ENCODE measurements around the gene CYP19A1. TPM values are rescaled to one million over a fixed set of nuclear protein-coding genes. Genes with fewer than 3 reads are reported as not detected.
"Not testable (repeated sequence)": the region's sequence is repeated elsewhere in the genome, so short reads cannot be mapped to it uniquely, and the experiment has no call there.

CYP19A1 gene
- total RNA-seq, 1 donor from 2014 or later = 8.0 TPM

DNA sequence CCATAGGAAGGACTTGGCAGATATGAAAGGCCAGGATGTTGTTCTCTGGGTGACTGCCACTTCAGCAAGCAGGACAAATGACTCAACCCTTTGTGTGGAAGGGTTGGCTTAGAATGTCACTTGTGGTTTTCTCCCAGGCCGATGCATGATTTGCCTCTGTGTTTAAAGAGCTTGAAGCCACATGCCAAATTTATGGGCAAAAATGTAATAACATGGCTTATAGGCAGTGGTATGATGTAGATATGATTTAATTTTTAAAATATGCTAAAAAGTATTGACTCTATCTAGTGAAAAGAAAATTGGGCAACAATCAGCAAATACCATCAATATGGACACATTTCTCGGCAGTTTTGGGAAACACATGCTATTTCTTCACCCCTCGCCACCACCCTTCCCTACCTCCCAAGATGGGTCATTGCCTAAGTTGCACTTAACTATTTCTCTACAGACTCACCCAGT lies 114.6 kb downstream of the CYP19A1 start:
- no peak for DNase-seq (ENCODE audit: low spot score)

DNA sequence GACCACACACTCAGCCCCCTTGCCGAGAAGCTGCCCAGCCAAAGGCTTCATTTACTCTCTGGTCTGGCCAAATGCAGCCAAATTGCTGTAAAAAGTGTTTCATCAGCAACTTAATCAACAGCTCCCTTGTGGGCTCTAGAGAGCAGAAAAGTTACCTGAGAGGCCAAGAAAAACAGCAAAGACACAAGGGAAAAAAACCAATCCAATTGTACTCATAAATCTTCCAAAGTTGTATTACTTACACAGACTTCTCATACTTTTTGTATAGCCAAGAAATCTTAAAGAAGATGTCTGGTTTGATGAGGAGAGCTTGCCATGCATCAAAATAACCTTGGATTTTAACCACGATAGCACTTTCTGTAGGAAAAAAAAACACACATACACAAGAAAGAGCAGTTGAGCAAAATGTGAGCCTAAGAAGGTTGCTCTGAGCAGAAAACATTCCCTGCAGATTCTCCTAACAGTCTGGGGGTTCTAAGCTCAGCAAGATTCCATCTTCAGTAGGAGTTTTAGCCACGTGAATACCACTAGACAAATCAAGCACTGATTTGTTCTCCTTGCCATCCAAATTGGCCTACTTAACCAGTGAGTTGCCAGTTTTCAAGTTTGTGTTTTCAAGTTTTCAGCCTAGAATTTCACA lies 120.0 kb downstream of the CYP19A1 start:
- no peak for DNase-seq (ENCODE audit: low spot score)

DNA sequence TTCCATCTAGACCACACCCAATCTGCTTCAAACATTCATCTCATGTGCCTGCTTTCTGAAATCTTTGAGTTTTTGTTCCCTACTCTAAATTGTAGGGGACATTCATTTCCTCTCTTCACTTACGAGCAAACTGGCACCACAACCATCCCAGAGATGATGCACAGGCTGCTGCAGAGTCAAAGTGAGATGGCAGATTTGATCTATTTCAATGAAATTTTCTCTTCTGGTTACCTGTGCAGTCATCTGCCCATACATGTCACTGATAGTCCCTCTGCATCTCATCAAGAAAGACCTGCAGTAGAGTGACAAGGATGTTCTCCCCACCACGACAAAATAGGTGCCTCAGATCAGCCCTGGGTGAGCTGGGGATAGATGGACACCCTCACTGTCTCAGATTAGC lies 125.5 kb downstream of the CYP19A1 start:
- no peak for DNase-seq (ENCODE audit: low spot score)

DNA sequence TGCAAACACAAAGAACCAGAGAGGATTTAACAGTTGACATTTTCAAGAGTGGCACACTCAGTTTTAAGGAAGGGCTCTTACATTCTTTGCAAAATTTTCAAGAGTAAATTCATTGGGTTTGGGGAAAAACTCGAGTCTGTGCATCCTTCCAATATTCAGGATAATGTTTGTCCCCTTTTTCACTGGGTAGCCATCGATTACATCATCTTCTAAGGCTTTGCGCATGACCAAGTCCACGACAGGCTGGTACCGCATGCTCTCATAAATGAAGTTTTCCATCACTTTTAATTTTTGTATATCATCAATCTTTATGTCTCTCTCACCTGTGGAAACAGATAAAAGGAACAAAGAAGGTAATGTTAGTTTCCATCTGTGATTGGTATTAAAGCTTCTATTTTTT lies 126.2 kb downstream of the CYP19A1 start:
- no peak for DNase-seq (ENCODE audit: low spot score)

DNA sequence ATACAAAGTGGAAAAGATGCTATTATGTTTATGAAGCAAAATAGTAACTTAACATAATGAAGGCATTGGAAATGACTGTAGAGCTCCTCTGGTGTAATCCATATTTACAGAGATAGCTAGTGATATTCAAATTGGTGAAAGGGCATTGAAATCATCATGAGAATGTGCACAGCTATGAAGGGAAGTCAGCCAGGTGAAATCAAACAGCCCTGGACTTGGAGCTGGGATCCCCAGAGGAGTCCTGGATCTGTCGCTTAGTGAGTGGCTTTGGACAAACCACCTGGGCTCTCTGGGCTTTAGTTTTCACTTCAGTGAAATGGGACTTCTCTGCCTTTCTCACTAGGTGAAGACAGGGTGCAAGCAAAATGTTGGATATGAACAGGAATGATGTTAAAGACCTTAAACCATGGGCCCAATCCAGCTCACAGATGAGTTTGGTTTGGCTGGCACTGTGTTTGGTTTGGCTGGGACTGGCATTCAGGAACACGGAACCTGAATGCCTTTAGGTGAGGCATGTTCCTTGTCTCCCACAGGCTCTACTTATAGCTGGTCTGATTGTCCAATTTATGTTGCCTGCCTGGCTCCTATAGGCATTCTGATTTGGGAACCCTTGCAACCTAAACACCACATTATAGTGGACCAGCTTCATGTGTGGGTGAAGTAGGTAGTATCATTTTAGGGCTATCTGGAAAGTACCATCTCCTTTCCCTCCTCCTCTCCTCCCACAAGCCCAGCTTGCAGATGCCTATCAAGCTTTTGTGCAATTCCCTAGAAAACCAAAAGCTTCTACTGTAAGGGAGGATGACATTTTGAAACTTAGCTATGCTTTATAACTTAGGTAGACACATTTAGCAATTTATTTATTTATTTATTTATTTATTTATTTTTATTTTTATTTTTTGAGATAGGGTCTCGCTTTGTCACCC lies 133.1 kb downstream of the CYP19A1 start:
- DNase-seq (ENCODE audit: low spot score) = no peak

DNA sequence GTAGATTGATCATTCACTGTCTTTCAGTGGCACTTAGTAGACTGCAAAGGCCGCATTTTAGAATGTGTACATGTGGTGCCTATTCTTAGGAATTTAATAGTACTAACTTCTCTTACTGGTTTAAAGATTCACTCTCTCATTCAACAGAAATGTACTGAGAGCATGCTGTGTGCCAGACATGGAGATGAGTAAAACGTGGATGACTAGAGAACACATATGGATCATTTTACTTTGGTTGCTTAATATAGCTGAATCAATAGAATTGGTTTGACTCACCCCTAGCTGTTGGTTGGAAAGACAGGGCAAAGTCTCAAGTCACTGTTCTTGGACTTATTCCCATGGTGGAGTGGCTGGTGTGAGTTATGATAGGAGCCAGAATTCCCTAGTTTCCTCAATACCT lies 134.6 kb downstream of the CYP19A1 start:
- no peak for DNase-seq (ENCODE audit: low spot score)

DNA sequence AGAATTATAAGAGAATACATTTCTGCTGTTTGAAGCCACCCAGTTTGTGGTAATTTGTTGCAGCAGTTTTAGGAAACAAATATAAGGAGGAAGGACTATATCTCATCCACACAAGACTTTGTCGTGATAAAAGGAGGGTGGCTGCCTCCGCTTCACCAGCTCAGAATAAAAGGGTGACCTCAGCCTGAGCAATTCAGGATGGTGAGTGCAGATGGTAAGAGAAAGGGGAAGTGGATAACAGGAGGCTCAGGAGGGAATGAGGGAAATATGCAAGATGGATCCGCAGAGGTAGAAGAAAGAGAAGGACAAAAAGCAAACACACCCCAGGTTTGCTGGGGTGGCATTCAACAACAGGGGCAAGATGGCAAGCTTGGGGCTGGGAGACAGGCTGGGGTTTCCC lies 135.6 kb downstream of the CYP19A1 start:
- no peak for DNase-seq (ENCODE audit: low spot score)

DNA sequence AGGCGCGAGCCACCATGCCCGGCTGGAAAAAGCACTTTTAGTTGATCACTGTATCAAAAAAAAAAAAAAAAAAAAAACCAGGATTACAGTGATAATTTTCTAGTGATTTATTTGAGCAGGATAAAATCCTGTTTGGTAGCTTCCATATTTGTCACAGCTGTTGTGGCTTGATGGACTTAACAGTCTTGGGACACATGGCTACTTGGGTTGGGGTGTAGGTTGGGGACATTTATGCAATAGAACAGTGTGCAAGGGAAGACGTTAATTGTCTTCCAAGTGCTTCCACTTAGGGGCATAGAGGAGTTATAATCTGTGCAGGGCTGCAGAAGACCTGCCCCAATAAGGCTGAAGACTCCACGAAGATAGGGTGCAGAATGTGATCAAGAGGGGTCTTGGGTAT lies 136.8 kb downstream of the CYP19A1 start:
- DNase-seq (ENCODE audit: low spot score) = no peak

DNA sequence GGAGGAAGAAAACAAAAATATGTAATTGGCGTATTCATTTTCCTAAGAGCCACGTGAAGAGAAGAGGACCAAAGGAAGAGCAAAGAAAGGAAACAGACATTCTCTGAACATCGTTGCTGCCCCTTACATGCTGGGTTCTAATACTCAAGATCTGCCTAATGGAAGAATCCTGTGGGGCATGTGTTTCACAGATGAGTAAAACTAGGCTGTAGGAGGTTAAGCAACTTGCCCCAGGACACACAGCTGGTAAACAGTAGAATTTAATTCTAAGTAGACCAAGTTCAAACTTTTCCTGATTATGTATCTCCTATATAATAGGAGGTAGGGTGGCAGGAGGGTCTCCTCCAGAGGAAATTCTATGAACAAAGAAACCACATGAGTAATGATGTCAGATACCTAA lies 137.6 kb downstream of the CYP19A1 start:
- no peak for DNase-seq (ENCODE audit: low spot score)

DNA sequence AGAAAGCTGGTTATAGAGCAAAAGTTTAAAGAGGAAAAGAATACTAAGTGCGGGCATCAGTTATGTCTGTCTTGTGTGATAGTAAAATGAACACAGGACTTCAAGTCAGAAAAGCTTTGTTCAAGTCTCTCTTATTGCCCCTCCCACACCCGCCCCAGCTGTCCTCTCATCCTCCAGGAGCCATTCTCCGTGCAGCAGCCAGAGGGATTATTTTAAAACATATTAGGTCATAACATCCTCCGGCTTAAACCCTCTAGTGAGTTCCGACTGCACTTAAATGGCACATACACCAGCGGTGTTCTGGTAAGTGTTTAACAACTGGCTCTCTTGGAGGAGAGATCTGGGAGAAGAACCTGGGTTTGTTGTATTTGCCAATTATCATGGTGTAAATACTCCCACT lies 138.9 kb downstream of the CYP19A1 start:
- DNase-seq (ENCODE audit: low spot score) = no peak

DNA sequence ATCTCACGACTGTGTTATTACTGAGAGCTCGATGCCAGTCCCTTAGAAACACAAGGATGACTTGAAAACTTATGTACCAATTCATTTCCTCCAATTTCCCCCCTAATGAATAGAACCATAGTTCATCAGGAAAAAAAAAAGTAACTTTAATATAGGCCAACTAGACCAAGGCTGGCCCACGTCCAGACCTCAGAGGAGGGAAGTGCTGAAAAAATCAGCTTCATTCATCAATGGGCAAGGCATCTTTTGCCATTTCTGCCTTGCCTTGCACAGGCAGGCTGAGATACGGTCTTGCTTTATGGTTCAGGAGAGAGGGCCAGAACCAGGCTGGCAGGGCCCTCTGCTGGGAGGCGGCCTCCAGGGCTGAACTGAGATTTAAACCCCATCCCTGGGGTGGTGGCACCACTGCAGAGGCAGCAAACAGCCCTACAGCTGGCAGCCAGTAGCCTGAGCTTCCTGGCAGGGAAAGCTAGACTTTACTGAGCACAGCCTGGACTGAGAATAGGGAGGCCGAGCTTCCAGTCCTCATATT lies 139.6 kb downstream of the CYP19A1 start:
- no peak for DNase-seq (ENCODE audit: low spot score)

DNA sequence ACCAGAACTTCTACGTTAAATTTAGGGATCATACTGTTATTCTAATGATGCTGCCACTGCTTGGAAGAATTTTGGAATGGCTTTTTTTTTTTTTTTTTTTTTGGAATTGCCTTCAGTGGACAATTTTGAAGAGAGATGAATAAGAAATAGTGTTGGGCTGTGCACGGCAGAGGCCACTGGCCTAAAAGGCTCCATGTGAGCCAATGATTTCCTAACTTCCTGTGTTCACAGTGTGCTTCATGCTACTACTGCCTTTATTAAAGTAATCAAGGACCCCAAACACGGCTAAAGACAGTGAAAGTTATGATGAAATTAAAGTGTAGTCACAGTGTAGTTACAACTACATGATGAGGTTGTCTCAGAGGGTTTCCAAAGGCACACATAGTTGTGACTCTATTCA lies 142.9 kb downstream of the CYP19A1 start:
- no peak for DNase-seq (ENCODE audit: low spot score)

DNA sequence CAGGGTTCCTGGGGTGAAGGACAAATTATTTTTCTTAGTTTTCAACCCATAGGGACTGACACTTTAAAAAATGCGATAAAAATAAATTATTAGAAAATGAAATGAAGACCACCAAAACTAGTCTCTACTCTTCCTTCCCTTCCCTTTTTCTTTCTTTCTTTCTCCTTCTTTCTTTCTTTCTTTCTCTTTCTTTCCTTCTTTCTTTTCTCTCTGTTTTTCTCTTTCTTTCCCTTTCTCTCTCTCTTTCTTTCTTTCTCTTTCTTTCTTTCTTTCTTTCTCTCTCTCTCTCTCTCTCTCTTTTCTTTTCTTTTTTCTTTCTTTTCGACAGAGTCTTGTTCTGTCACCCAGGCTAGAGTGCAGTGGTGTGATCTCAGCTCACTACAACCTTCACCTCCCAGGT lies 144.4 kb downstream of the CYP19A1 start:
- DNase-seq (ENCODE audit: low spot score) = no peak

DNA sequence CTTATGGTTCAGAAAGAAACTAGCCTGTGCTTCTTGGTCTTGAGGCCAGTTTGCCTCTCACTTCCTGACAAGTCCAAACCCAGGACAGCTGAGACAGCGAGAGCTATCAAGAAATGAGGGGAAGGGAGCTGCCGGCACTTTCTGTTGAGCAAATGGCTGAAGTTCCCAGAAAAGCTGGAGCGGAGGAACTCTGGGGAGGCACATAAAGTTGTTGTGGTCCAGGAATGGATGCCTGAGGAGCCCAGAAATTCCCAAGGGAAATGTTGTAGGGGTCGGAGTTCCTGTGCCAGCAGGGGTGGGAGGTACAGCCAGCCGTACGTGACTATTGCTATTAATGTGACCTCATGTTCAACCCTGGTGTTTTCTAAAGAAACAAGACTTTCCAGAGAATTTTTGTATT lies 144.9 kb downstream of the CYP19A1 start:
- no peak for DNase-seq (ENCODE audit: low spot score)

DNA sequence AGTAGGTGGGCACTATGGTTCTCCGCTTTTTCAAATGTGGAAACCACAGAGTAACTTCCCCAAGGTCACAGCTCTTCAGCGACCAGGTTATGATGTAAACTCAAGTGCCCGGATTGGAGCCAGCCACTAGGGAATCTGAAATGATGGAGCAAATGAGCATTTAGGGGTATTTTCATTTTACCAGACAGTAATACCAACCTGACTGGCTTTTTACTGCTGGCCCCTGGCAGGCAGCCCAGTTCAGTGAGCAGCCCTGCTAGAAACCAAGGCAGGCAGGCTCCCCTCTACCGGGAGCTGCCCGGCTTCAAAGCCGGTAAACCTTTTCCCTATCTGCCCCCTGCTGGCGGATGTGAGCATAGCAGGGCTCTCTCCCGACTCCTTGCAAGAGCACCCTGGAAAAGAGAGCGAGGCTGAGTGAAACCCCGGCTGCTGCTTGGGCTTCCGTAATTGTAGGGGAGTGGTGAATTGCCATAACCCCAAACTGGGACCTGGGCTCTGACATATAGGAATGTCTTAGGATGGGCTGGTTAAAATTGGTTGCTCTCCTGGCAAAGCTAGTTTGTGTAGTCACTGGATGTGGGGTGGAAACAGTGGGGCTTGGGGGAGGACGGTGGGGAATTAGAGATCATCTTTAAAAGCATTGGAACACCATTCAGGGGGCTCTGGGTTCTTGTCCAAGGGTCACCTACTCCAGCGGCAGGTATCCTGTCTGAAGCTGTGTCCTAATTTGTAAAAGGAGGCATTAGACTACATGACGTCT lies 145.7 kb downstream of the CYP19A1 start:
- DNase-seq (ENCODE audit: low spot score) = peak; percentile 94

DNA sequence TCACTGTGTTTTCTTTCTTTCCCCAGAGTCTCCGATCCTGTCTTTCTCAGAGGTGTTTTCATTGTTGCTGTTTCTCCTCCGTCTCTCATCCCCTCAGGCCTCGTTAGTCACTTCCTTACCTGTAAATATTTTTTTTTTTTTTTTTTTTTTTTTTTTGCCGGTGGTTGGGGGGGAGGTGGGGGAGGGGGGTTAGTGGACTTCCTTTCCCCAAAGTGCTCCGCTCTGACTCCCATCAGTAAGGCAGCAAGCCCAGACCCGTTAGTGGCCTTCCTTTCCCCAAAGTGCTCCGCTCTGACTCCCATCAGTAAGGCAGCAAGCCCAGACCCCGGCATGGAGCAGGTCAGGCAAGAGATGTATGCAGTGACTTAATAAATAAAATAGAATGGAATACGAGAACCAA lies 146.6 kb downstream of the CYP19A1 start:
- no peak for DNase-seq (ENCODE audit: low spot score)

DNA sequence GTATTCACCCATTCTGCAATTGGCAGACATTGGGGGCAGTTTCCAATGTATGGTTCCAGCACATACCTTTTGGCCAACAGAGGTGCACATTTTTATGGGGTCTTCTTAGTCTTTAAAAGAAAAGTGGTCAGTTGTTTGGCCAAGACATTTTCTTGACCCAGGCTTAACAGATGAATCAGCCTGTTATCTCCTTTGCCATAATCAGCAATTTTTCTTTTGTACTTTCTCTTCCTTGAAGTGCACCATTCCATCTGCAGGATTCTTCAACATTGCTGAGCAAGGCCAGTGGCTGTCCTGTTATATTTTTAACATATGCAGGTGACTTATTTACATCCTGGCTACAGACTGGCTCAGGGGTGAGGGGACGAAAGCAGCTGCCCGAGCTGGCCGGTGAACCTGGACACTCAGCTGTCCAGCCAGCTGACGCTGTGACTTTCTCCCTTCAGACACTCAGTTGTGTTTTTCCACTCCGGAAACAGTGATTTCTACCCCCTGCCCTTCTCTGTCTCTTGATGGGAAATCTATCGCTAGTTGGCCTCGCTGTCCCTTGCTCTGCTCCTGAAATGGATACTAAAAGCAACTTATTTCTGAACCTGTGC lies 147.2 kb downstream of the CYP19A1 start:
- DNase-seq (ENCODE audit: low spot score) = no peak

DNA sequence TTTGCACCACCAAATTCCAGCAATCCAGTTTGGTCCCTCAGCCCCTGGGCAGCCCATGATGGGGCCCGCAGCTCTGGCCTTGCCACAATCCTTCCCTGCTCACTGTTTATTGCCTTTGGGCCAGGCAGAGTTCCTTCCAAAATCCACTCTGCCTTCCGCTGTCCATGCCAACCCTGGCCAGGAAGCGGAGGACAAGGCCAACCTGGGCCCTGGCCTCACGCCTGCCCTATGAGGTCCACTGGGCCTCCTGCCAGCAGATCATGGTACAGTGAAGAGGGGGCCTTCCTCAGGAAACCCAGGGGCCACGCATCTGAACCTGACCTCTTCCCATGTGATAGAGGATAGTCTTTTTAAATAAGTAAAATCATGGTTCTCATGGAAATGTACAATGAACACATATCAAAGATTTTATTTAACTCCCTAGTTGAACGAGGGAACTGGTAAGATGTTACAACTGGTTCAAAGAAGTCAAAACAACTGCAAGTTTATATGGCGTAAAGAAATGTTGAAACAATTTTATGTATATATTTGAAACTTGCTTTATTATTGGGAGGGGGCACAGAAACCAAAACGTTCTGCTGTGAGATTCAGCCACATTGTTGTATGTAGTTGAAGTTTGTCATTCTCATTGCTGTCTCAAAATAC lies 147.8 kb downstream of the CYP19A1 start:
- no peak for DNase-seq (ENCODE audit: low spot score)

DNA sequence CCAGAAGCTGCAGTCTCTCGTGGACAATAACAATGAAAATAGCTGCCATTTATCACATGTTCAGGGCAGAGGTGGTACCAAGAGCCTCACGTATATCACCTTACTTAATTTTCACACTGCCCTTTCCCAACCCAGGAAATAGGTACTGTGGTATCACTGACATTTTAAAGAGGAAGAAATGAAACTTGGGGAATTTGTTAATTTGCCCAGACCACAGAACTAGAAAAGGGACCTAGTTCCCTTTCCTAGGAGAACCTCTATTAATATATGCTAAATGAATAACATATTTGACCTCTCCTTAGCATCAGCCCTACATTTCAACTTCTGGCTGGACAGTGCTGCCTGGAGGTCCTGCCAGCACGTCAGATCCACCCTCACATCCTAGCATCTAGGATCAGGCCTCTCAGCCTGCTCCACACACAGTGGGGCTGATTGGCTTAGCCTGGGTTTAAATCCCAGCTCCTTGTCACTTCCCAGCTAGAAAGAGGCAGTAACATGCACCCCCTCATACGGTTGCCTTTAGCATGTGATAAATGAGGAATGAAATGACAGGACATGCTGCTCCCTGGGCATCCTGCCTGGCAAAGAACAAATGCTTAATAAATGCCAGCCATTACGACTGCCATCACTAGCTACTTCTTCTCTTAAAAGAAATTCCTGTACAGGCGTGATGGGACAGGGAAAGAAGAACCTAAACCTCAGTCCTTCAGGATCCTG lies 148.6 kb downstream of the CYP19A1 start:
- DNase-seq (ENCODE audit: low spot score) = no peak

DNA sequence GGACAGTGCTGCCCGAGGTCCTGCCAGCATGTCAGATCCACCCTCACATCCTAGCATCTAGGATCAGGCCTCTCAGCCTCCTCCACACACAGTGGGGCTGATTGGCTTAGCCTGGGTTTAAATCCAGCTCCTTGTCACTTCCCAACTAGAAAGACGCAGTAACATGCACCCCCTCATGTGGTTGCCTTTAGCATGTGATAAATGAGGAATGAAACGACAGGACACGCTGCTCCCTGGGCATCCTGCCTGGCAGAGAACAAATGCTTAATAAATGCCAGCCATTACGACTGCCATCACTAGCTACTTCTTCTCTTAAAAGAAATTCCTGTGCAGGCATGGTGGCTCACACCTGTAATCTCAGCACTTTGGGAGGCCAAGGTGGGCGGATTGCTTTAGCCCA lies 149.6 kb downstream of the CYP19A1 start:
- DNase-seq (ENCODE audit: low spot score) = not testable (repeated sequence)
